ENCODE measurements around the gene CFAP97D1.

The CFAP97D1 gene

DNA sequence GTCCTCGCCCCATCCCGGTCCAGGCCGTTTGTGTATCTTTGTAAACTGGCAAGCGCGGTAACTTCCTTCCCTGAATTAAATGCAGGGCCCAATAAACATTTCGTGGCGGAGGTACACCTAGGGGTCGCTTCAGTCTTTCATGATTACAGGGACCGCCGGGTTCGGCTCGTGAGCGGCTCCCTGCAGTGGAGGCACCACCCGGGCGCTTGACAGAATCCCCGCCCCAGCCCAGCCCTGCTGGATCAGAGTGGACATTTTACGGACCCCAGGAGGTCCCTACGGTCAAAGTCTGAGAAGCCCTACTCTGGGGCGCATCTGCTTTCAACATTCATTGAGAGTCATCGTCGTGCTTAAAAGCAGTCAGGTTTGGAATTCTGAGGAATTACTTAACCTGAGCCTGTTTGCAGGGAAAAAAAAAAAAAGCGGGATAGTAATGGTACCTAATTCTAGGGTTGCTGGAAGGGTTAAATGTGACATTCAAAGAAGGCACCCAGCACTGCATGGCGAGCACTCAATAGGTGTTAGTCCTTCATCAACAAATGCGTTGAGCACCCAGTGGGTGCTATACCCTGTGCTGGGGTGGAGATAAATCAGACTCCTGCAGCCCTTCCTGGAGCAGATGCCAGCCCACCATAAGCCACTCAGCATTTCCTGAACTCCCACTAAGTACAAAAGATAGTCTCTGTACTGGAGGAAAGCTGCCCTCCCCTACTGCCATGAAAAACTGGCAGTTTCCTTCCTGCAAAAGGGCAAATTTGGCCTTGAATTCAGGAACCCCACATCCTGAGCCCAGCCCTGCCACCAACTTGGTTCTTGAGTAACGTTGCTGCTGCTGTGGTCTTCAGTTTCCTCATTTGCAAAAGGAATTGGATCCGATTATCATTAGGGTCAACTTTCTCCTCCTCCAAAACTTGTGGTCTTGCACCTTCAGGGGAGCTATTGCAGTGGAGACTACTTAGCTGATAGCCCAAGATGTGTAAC is 800 bp upstream of the CFAP97D1 start:
- Histone ChIP-seq H3K4me2 (peak overlapping the region; percentile 89 to 99 (median 95)), H3K9me3 (replicated peaks in 1 of 11) (peaks cover 0 to 5% (median 0%) of the 10 kb centered on the region in 11 experiments; a peak in 9 of 22 replicates), H4K20me1 (peaks cover 0 to 5% (median 0%) of the 10 kb centered on the region in 11 experiments; a peak in 2 of 22 replicates), H3K27me3 (peaks cover 0 to 26% (median 5%) of the 10 kb centered on the region in 11 experiments; a peak in 11 of 22 replicates), H3K9ac (peak overlapping the region; percentile 85 to 100 (median 90)), H3K4me3 (peak overlapping the region; percentile 76 to 93 (median 86)), H3K4me1 (peaks cover 8 to 92% (median 78%) of the 10 kb centered on the region in 10 experiments), H3K36me3 (peaks cover 4 to 32% (median 26%) of the 10 kb centered on the region in 11 experiments; a peak in 21 of 22 replicates), H3K27ac (peak overlapping the region; percentile 66 to 99 (median 92); a peak in 21 of 22 replicates)
- peak in 6 of 11 experiments; percentile 36 to 83 (median 72); a peak in 8 of 22 replicates for TF ChIP-seq Cebpa-rat (IDR thresholded peaks at IDR 0.05)

GRCh38 chr17:43782913-43783680 is 2.9 kb downstream of the CFAP97D1 start:
- H3K4me1 ChIP-seq: peaks cover 8 to 68% (median 44%) of the 10 kb centered on the region in 10 experiments
- no peaks in the 10 kb centered on the region for H4K20me1 ChIP-seq
- H3K4me2 ChIP-seq: peak overlapping the region in 8 of 11 experiments; percentile 2 to 98 (median 90); a peak in 14 of 22 replicates
- no peaks in the 10 kb centered on the region for H3K36me3 ChIP-seq
- no peak overlapping the region for H3K4me3 ChIP-seq
- H3K27ac ChIP-seq: peak overlapping the region in 4 of 11 experiments; percentile 8 to 40 (median 20); a peak in 5 of 22 replicates
- no peaks in the 10 kb centered on the region for H3K9me3 ChIP-seq (replicated peaks in 1 of 11)
- peak overlapping the region in 1 of 11 experiments; percentile 15; a peak in 1 of 22 replicates for H3K9ac ChIP-seq
- TF ChIP-seq Cebpa-rat (IDR thresholded peaks at IDR 0.05): no peak
- peaks cover 0 to 26% (median 5%) of the 10 kb centered on the region in 11 experiments; a peak in 11 of 22 replicates for H3K27me3 ChIP-seq

- H3K36me3 ChIP-seq: no peaks in the 10 kb centered on the region
- TF ChIP-seq Cebpa-rat (IDR thresholded peaks at IDR 0.05): no peak
- no peak overlapping the region for H3K27ac ChIP-seq
- H3K27me3 ChIP-seq: peaks cover 0 to 25% (median 5%) of the 10 kb centered on the region in 11 experiments; a peak in 11 of 22 replicates
- peaks cover 8 to 65% (median 42%) of the 10 kb centered on the region in 10 experiments for H3K4me1 ChIP-seq
- H4K20me1 ChIP-seq: no peaks in the 10 kb centered on the region
- no peak overlapping the region for H3K4me3 ChIP-seq
- no peak overlapping the region for H3K9ac ChIP-seq
- H3K9me3 ChIP-seq (replicated peaks in 1 of 11): no peaks in the 10 kb centered on the region
- H3K4me2 ChIP-seq: peak overlapping the region in 6 of 11 experiments; percentile 55 to 98 (median 92); a peak in 10 of 22 replicates
These were observed 3.8 kb downstream of the CFAP97D1 start for GRCh38 chr17:43784068-43784467.

DNA sequence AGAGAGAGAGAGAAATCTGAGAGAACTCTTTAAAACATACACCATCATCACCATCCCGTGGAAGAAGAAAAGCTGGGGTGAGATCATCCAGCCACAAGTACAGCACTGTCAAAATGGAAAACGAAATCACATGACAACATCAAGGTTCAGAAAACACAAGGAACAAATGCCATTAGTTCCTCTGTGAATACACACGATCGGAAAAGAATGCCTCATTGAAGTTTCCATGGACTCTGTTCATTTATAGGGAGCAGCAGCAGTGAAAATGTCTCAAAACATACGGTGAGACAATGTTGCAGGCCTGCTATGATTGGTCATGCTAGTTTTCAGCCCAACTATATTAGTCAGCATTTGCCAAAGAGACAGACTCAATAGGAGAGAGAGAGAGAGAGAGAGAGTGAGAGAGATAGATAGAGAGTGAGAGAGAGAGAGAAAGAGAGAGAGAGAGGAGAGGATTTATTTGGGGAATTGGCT is 4.4 kb downstream of the CFAP97D1 start:
- no peaks in the 10 kb centered on the region for H4K20me1 ChIP-seq
- no peak overlapping the region for H3K4me3 ChIP-seq
- H3K36me3 ChIP-seq: no peaks in the 10 kb centered on the region
- H3K9ac ChIP-seq: no peak overlapping the region
- peaks cover 0 to 5% (median 0%) of the 10 kb centered on the region in 11 experiments; a peak in 2 of 22 replicates for H3K9me3 ChIP-seq (replicated peaks in 1 of 11)
- peaks cover 2 to 60% (median 36%) of the 10 kb centered on the region in 10 experiments for H3K4me1 ChIP-seq
- peak overlapping the region in 4 of 11 experiments; percentile 90 to 98 (median 92); a peak in 7 of 22 replicates for H3K4me2 ChIP-seq
- peaks cover 0 to 19% (median 3%) of the 10 kb centered on the region in 11 experiments; a peak in 10 of 22 replicates for H3K27me3 ChIP-seq
- H3K27ac ChIP-seq: no peak overlapping the region
- TF ChIP-seq Cebpa-rat (IDR thresholded peaks at IDR 0.05): no peak

- Histone ChIP-seq H3K4me1 (peaks cover 0 to 29% (median 13%) of the 10 kb centered on the region in 10 experiments; a peak in 14 of 20 replicates), H3K9ac (no peak overlapping the region), H3K4me3 (no peak overlapping the region), H4K20me1 (no peaks in the 10 kb centered on the region), H3K4me2 (no peak overlapping the region), H3K36me3 (no peaks in the 10 kb centered on the region), H3K27me3 (0 out of 22 replicates have a peak, but pooled peaks cover 0 to 3% (median 0%) of the 10 kb centered on the region in 11 experiments), H3K27ac (no peak overlapping the region), H3K9me3 (replicated peaks in 1 of 11) (peaks cover 0 to 7% (median 0%) of the 10 kb centered on the region in 11 experiments; a peak in 5 of 22 replicates)
- TF ChIP-seq Cebpa-rat (IDR thresholded peaks at IDR 0.05): no peak
These were observed 7.5 kb downstream of the CFAP97D1 start for GRCh38 chr17:43787728-43788127.

- Histone ChIP-seq H3K4me3 (no peak overlapping the region), H3K9ac (no peak overlapping the region)
- TF ChIP-seq Cebpa-rat (IDR thresholded peaks at IDR 0.05): no peak
These were observed 8.3 kb downstream of the CFAP97D1 start for GRCh38 chr17:43788540-43788939.

DNA sequence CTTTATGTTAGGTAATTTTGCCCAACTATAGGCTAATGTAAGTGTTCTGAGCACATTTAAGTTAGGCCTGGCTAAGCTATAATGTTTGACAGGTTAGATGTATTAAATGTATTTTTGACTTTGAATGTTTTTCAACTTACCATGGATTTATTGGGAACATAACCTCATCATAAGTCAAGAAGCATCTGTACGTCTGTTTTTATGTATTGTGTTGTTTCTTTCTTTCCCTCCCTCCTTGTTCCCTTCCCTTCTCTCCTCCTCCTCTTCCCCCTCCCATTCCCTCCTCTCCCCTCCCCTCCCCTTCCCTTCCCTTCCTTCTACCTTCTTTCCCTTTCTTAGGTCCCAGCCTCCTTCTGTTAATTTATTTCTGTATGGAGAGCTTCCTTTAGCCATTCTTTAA is 9.2 kb downstream of the CFAP97D1 start:
- Histone ChIP-seq H3K36me3 (no peaks in the 10 kb centered on the region), H3K27me3 (no peaks in the 10 kb centered on the region), H4K20me1 (no peaks in the 10 kb centered on the region), H3K4me2 (no peak overlapping the region), H3K27ac (no peak overlapping the region), H3K9me3 (replicated peaks in 1 of 11) (peaks cover 0 to 11% (median 0%) of the 10 kb centered on the region in 11 experiments; a peak in 5 of 22 replicates), H3K4me3 (no peak overlapping the region), H3K4me1 (peaks cover 0 to 11% (median 2%) of the 10 kb centered on the region in 10 experiments; a peak in 8 of 20 replicates), H3K9ac (no peak overlapping the region)
- no peak for TF ChIP-seq Cebpa-rat (IDR thresholded peaks at IDR 0.05)

More at GRCh38 chr17:43788540-43788939, 8.3 kb downstream of the CFAP97D1 start:
- no peak overlapping the region for H3K4me2 ChIP-seq
- H3K27me3 ChIP-seq: no peaks in the 10 kb centered on the region
- H3K9me3 ChIP-seq (replicated peaks in 1 of 11): peaks cover 0 to 11% (median 0%) of the 10 kb centered on the region in 11 experiments; a peak in 5 of 22 replicates
- H3K4me1 ChIP-seq: peaks cover 0 to 21% (median 6%) of the 10 kb centered on the region in 10 experiments; a peak in 10 of 20 replicates
- H3K27ac ChIP-seq: no peak overlapping the region
- no peaks in the 10 kb centered on the region for H3K36me3 ChIP-seq
- H4K20me1 ChIP-seq: no peaks in the 10 kb centered on the region

- TF ChIP-seq Cebpa-rat (IDR thresholded peaks at IDR 0.05): no peak
- H3K4me2 ChIP-seq: no peak overlapping the region
- peaks cover 0 to 6% (median 0%) of the 10 kb centered on the region in 10 experiments; a peak in 2 of 20 replicates for H3K4me1 ChIP-seq
- H3K9ac ChIP-seq: no peak overlapping the region
- peaks cover 0 to 11% (median 0%) of the 10 kb centered on the region in 11 experiments; a peak in 5 of 22 replicates for H3K9me3 ChIP-seq (replicated peaks in 1 of 11)
- no peak overlapping the region for H3K27ac ChIP-seq
- H3K4me3 ChIP-seq: no peak overlapping the region
- no peaks in the 10 kb centered on the region for H4K20me1 ChIP-seq
- H3K27me3 ChIP-seq: no peaks in the 10 kb centered on the region
- H3K36me3 ChIP-seq: no peaks in the 10 kb centered on the region
These were observed 10.2 kb downstream of the CFAP97D1 start for GRCh38 chr17:43790311-43790940.

Measured in BLaER1 treated with 17β-estradiol and CSF1 and Interleukin-3, amounts not matched to agents 10 nM and 100 nM (cell line).